ENCODE measurements around the gene CMTR1.

- TF ChIP-seq GABPA (IDR thresholded peaks at IDR 0.05; ENCODE audit: low read depth), result no peak
- TF ChIP-seq EZH2phosphoT487 (IDR thresholded peaks at IDR 0.05; ENCODE audit: borderline replicate concordance, low read depth), result no peak
- no peak for TF ChIP-seq EP300 (IDR thresholded peaks at IDR 0.05; ENCODE audit: borderline replicate concordance in 1 of 2, low read depth in 1 of 2, low read length in 1 of 2)
- no peak for TF ChIP-seq RCOR1 (IDR thresholded peaks at IDR 0.05; ENCODE audit: low read length)
- TF ChIP-seq CTCF (IDR thresholded peaks at IDR 0.05), result no peak
- no peak for TF ChIP-seq MAX (IDR thresholded peaks at IDR 0.05; ENCODE audit: low read depth)
- no peak for TF ChIP-seq NFIC (IDR thresholded peaks at IDR 0.05; ENCODE audit: borderline replicate concordance)
- TF ChIP-seq REST (IDR thresholded peaks at IDR 0.05; ENCODE audit: low read depth, low read length), result no peak
- TF ChIP-seq TCF12 (IDR thresholded peaks at IDR 0.05), result no peak
- TF ChIP-seq YY1 (IDR thresholded peaks at IDR 0.05; ENCODE audit: low read depth), result no peak
- TF ChIP-seq FOXJ3 (CRISPR knock-in tag; IDR thresholded peaks at IDR 0.05), result no peak
- no peak for TF ChIP-seq RFX5 (IDR thresholded peaks at IDR 0.05; ENCODE audit: low read length)
- no peak for TF ChIP-seq FOSL2 (IDR thresholded peaks at IDR 0.05; ENCODE audit: borderline replicate concordance, low read depth)
These were observed 97.3 kb downstream of the CMTR1 start for GRCh38 chr6:37530297-37530696.

Data from SK-N-SH (cell line).